Stomach (tissue), 4 donors: Measurements from ENCODE around the gene GNAI1.

Source experiments
- CTCF ChIP-seq, 7 experiments: fragments of 450-650 bp in 4 of 7; fragments of 200-600 bp in 3 of 7; sonication (generic) in 3 of 7; IDR thresholded peaks; one replicate each; pipeline ENCODE4 v1.5.1; 2016 to 2019; ENCODE audit warnings: antibody characterized with exemption in 7 of 7, control low read depth in 2 of 7, mild to moderate bottlenecking in 1 of 7
- EP300 ChIP-seq: sonication (generic); formaldehyde crosslinking; IDR thresholded peaks from one replicate; pipeline ENCODE4 v1.6.1; 2017; ENCODE audit warnings: antibody characterized with exemption
- POLR2A ChIP-seq, 4 donors: fragments of 450-650 bp; IDR thresholded peaks; one replicate each; pipeline ENCODE4 v1.6.1; 2016; ENCODE audit warnings: antibody characterized with exemption in 4 of 4, control low read depth in 2 of 4, mild to moderate bottlenecking in 1 of 4, moderate library complexity in 1 of 4

DNA sequence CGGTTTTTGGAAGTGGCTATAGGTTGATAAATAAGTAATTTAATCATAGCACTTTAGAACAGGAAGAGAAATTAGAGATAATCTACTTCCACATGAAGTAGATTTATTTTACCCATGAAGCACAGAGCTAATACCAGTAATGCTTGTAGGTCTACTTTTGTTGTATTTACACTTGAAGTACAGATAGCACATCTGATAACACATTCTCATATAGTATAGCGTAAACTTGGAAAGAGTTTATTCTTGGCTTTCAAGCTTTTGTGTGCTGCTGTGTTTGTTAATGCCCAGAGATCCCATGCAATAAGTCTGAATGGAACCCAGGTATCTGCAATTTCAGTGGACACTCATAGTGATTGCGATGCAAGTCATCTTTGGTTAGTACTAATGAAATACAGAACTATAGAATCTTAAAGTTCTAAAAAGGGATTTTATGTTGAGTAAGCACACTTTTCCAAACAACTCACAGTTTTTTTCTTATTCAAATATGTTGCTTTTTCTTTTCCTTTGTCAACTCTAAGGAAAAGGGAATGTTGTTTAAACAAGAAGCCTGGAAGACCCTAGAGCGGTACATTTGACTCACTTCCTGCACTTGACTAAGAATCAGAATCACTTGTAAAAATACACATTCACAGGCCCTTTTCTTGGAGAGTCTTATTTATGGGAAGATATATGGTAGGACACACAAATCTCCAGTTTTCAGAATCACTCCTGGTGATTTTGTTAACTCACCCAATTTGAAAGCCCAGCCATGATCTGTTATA is 105.8 kb downstream of the GNAI1 start:
- no peak for TF ChIP-seq CTCF (IDR thresholded peaks at IDR 0.05)
- TF ChIP-seq POLR2A (IDR thresholded peaks at IDR 0.05) = no peak
- TF ChIP-seq EP300 = no peak
